Activated T-helper 9 cell treated with anti-CD3 and anti-CD28 coated beads, Interleukin-2, amount 50 U/mL, for 16 hours (primary cell): ENCODE measurements around the gene PSMB5.
"Not testable (repeated sequence)": the region's sequence is repeated elsewhere in the genome, so short reads cannot be mapped to it uniquely, and the experiment has no call there.

ENCODE experiments used
- DNase-seq: peaks from one replicate; pipeline ENCODE4 v3.0.0-alpha.2; 2020; ENCODE audit warnings: low read depth

PSMB5 gene

DNA sequence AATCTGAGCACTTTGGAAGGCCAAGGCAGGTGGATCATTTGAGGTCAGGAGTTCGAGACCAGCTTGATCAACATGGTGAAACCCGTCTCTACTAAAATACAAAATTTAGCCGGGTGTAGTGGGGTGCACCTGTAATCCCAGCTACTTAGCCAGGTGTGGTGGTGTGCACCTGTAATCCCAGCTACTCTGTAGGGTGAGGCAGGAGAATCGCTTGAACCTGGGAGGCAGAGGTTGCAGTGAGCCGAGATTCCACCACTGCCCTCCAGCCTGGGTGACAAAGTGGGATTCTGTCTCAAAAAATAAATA is 21.0 kb downstream of the PSMB5 start:
- not testable (repeated sequence) for DNase-seq

- no peak for DNase-seq
Observed at GRCh38 chr14:23013054-23013748, 21.5 kb downstream of the PSMB5 start.

DNA sequence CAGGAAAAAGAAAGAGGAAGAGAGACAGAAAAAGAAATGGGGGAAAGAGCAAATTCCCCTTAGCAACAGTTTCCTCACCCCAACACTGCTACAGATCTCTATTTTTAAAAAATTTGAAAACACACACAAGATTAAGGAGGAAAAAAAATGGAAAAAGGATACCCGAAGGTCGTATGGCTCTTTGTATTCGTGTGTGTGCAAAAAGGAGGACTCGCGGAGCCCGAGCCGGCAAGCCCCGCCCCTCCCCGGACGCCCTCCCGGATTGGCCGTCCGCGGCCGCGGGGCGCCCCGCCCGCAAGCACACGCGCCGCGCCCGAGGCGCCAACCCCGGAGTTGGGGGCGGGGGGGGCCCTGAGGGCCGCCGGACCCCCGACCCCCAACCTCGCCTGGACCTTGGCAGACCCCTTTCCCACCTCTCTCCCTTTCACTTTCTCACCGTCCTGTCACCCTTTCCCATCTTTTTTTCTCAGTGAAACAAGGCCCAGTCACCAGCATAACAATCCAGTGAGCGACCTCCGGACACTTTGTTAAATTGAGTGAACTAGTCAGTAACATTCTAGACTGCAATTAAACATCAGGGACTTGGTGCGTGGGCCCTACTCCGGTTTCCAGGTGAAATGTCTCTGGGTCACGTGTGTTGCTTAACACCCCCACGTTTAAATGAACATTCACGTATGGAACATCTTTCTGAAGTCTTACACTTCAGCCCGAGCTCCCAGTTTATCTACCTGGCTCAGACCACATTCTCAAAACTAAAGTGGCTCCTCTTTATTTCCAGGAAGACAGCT is 24.6 kb downstream of the PSMB5 start, which contains the start of gene C14orf93:
Gene C14orf93, minus strand, starts transcription at position 205 of the 788 bp plus-strand sequence. CDS start 11,120 bp downstream, outside the sequence.
- peak; percentile 76 for DNase-seq

DNA sequence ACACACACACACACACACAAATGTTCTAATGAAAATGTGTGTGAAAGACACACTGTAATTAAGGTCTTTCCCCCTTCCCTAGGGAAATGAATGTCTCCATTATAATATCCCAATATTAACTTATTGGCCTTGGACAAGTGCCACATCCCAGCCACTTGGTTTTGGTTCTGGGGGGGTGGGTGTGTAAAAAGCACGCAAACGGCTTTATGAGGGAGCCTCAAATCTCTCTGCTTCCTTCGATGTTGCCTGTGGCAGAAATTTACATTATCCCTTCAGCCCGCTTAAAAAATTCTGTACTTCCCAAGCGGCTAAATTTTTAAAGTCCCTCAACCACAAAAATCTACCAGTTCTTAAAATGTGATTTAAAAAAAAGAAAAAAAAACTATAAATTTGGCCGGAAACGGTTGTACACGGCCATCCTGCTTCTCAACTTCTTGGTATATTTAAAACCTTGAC is 25.2 kb downstream of the PSMB5 start:
- no peak for DNase-seq

- no peak for DNase-seq
Observed at GRCh38 chr14:23008831-23009230, 25.9 kb downstream of the PSMB5 start.

GRCh38 chr14:23006544-23007419 is 27.9 kb downstream of the PSMB5 start:
- DNase-seq = peak; percentile 96

DNA sequence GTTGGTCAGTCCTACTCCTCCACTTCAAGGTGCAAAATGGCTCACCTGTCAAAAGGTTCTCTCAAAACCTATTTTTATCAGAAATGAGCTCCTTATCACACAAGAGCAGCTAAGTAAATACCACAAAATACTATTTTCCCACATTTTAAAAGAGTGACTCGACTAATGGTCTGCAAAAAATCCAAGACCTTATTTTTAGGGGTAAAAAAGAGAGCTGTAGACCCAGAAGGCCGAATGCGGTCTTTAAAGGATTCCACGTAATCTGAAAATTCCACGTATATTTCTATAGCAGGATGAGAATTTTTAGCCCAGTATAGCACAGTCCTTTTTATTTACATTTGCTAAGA is 28.5 kb downstream of the PSMB5 start:
- DNase-seq = no peak

DNA sequence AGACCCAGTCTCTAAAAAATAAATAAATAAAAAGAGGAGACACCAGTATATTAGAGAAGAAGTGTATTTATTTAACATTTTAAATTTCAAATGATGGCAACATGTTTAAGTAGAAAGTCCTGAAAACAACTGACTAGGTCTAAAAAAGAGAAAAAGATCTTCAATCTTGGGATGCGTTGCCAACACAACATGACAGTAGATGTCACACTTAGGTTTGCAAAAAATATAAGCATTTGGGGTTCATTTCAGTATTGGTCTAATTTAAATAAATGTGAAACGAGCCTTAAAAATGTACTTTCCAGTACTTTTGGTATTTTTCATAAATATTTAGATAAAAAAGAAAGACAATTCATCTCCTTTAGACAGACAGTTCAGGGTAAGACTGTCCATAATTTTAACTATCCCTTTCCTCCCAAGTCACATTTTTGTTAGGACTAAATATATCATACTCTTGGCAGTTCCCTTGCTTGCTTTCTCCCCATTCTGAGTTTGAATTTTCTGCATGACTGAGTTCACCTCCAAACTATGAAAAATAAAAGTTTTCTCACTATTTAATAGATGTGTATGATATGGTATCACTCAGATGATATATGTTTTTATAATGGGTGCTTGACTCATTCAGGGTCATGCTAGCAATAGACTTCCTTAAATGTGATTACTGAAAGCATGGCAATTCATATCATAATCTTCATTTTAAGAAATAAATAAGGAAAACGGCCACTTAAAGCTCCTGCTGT is 29.1 kb downstream of the PSMB5 start:
- DNase-seq = no peak

DNA sequence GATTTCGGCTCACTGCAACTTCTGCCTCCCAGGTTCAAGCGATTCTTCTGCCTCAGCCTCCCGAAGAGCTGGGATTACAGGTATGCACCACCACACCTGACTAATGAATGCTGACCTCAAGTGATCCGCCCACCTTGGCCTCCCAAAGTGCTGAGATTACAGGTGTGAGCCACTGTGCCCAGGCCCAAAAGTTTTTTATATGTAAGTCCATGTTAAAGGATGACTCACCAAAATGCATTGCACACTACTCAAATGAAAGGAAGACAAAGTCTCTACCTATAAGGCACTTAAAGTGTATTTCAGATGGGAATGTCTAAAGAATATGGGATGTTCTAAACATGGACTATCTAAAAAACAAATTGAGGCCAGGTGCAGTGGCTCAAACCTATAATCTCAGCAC is 30.4 kb downstream of the PSMB5 start:
- DNase-seq = not testable (repeated sequence)

GRCh38 chr14:23002592-23002991 is 32.1 kb downstream of the PSMB5 start:
- no peak for DNase-seq

- no peak for DNase-seq
Observed at GRCh38 chr14:23000860-23001259, 33.8 kb downstream of the PSMB5 start.

DNA sequence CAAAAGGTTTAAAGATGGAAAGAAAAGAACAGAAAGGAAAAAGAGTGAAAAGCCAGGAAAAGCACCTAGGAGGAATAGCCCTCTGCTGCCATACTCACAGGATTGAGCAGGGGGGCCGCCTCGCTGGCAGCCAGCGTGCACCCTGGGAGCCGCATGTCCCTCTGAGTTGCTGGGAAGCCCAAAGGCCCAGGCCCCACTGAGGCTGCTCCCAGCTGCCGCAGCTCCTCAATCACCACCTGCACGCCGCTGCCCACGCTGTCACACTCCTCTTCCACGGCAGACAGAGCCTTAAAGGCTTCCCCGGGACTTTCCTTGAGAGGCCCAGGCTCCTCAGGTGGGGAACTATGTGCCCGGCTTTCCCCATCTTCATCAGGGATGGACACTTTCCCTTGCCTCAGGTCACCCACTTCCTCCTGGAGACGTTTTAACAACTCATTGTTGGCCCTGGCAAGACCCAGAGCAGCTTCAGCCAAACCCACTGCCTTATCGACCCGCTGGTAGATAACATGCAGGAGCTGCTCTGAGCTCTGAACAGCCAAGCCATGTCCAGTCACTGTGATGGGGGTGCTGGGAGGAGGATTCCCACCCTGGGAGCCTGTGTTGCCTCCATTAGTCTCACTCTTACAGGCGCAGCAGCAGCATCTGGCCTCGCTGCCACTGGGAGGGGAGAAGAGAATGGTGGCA is 36.2 kb downstream of the PSMB5 start:
- no peak for DNase-seq

- no peak for DNase-seq
Observed at GRCh38 chr14:22997676-22998323, 36.9 kb downstream of the PSMB5 start.

DNA sequence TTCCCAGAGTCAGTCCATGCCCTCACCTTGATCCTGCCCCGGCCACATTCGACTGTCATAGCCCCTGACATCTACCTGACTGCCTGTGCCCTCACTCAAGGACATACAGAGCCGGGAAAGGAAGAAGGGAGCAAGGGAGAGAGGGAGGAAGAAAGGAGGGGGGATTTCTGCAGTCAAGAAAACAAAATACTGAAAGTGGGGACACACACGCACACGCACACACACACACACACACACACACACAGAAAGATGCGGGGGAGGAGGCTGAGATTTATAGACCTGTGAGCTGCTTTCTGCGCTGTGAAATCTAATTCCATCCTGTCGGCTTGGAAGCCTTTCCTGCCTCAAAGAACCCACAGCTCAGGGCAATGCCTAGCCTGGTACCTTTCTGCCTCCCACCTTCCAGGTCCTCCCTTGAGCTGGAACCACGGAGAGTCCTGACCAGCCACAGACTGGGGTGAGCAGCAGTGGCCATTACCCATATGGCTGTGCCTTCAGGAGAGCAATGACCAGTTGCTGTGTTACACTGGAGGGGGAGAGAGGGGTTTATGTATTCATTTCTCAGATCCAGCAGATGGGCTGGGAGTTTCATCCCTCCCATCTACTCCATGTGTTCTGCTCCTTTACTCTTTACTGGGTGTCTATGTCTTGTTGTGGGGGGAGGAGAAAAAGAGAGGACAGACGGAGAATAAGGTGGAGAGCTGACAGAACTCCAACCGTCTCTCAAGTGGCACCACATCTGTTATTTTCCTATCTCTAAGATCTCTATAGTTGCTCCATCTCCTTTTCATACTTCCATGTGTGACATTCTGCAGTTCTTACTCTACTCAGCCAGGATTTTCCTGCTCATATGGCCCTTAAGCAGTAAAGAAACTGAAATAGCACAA is 37.7 kb downstream of the PSMB5 start:
- no peak for DNase-seq

DNA sequence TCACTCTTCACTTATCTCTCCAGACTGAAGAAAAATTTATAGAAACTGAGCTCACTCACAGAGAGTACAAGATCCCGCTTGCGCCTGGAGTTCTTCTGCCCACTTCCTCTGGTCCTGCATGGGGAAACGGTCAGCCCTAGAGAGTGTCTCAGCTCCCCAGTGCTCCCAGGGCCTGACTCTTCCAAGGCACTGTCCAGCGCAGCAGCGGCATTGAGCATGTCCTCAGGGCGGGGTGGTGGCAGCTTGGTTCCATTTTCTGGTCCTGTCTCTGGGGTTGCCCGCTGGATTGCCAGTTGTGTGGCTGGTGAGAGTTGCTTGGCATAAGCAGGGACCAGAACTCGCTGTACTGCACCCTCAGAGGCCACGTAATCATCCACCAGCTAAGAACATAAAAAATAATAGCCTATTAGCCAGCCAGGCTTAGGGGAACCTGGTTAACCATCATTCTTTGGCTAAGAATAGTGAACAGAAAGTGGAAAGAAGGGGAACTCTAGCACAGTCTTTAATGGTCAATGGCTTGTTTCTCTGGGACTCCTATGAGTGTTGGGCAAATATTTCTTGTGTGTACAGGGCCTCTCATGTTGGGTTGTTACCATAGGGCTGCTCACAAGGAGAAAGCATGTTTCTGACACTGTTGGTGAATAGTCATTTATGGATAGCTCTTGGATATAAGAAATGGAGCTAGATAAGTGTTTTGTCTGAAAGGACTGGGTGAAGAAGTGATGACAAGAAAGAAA is 38.6 kb downstream of the PSMB5 start:
- no peak for DNase-seq

GRCh38 chr14:22994762-22995275 is 39.9 kb downstream of the PSMB5 start:
- DNase-seq = no peak

- no peak for DNase-seq
Observed at GRCh38 chr14:22993517-22993916, 41.2 kb downstream of the PSMB5 start.

DNA sequence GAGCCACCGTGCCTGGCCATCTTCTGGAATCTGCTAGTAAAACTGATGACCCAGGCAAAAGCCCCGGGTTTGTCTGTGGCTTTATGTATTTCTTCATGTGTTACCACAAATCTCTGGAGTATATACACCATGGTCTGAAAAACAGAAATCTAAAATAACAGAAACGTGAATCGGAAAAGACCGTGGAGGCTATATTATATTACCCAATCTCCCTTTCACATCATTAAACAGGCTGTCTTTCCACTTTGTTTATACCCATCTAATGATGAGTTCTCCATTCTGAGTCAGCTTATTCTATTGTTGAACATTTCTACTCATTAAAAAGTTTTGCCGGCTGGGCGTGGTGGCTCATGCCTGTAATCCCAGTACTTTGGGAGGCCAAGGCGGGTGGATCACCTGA is 42.8 kb downstream of the PSMB5 start:
- DNase-seq = no peak

GRCh38 chr14:22987291-22987690 is 47.4 kb downstream of the PSMB5 start:
- DNase-seq = no peak
